Measurements from ENCODE around the gene ZIC4.

ZIC4 gene

DNA sequence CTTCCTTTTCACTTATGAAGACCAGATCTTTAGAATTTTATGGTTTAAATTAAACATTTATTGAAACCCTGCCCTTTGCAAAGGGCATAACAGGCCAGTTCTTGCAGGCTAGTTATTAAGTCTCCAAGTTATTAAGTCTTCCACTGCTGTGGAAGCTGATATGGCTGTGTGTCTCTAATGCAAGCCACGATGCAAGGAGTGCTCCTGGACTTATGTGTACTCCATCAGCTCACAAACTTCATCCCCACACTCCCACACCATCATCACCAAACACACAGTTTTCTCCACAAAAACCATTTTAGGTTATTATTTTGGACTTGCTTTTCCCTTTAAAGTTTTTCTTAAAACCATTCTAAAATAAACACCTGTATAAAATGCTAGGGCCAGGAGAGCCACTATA lies 62.4 kb downstream of the ZIC4 start:
- ChIA-PET POLR2A (ENCODE audit: low non-redundant PET) (no interaction called here), CTCF (no interaction called here)
- no peak for TF ChIP-seq CTCF (conservative IDR thresholded peaks at IDR 0.05; ENCODE audit: low read depth)
- no peak for DNase-seq (ENCODE audit: low spot score)
- H3K27ac ChIP-seq = no peak overlapping the region

DNA sequence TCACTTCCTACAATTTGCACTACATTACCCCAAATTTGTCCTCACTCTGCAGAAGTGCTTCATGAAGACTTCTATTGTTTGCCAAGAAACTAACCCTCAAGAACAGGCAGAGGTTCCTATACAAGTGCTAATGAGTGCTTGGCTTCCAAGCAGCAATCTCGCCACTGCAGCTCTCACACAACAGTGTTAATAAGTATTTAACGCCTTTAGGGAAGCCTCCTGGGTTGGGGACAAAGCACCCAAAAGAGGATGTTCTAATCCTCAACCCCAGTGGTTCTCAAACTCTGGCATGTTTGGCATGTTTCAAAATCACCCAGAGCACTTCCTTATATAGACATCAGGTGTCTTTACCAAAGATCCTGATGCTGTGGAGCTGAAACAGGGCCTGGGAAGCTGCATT lies 64.6 kb downstream of the ZIC4 start:
- DNase-seq (ENCODE audit: low spot score) = no peak
- ChIA-PET CTCF (no interaction called here), POLR2A (ENCODE audit: low non-redundant PET) (no interaction called here)
- H3K27ac ChIP-seq = no peak overlapping the region
- TF ChIP-seq CTCF (conservative IDR thresholded peaks at IDR 0.05; ENCODE audit: low read depth) = no peak

- DNase-seq (ENCODE audit: low spot score) = no peak
- CTCF ChIA-PET = no interaction called here
- POLR2A ChIA-PET (ENCODE audit: low non-redundant PET) = no interaction called here
- TF ChIP-seq CTCF (conservative IDR thresholded peaks at IDR 0.05; ENCODE audit: low read depth) = no peak
- H3K27ac ChIP-seq = no peak overlapping the region
These were observed 69.6 kb downstream of the ZIC4 start for GRCh38 chr3:147336543-147337278.

Data from RWPE1 (cell line).